Stimulated activated CD4-positive, alpha-beta T cell treated with anti-CD3 and anti-CD28 coated beads, TNF-alpha, amount 100 ng/mL, for 48 hours (primary cell): ENCODE data around the gene CBLB.

ENCODE experiments used
- DNase-seq, 3 donors: peaks; one replicate each; pipeline ENCODE4 v3.0.0-alpha.2; 2020; ENCODE audit warnings: low read depth in 3 of 3

The CBLB gene

GRCh38 chr3:105619651-105620050 lies 249.2 kb downstream of the CBLB start:
- DNase-seq, result no peak

- DNase-seq, result no peak
These were observed 250.3 kb downstream of the CBLB start for GRCh38 chr3:105618556-105618955.

GRCh38 chr3:105616374-105617121 lies 252.3 kb downstream of the CBLB start:
- no peak for DNase-seq

- no peak for DNase-seq
These were observed 253.0 kb downstream of the CBLB start for GRCh38 chr3:105615814-105616213.

GRCh38 chr3:105614288-105615030 lies 254.4 kb downstream of the CBLB start:
- DNase-seq, result no peak

- no peak for DNase-seq
These were observed 255.7 kb downstream of the CBLB start for GRCh38 chr3:105613120-105613519.

- DNase-seq, result no peak
These were observed 257.3 kb downstream of the CBLB start for GRCh38 chr3:105611304-105612192.

- no peak for DNase-seq
These were observed 258.3 kb downstream of the CBLB start for GRCh38 chr3:105610473-105610872.

GRCh38 chr3:105608623-105609022 lies 260.2 kb downstream of the CBLB start:
- DNase-seq, result no peak

GRCh38 chr3:105606016-105606415 lies 262.8 kb downstream of the CBLB start:
- no peak for DNase-seq
